ENCODE measurements around the gene MIER3. TPM values are rescaled to one million over a fixed set of nuclear protein-coding genes. Genes with fewer than 3 reads are reported as not detected.
A peak's percentile ranks its signal among the peaks of the same experiment; 100 is the strongest.

MIER3 gene
- total and polyA plus RNA-seq, 9 of the 15 experiments (the other 6 are each of a cell fraction or from before 2014, with no cell fraction given) = 4.1 to 29.3 (median 13.0) TPM

GRCh38 chr5:56910210-56910965 lies 41.5 kb downstream of the MIER3 start (continued):
- TF ChIP-seq ZNF699 (CRISPR knock-in tag; IDR thresholded peaks at IDR 0.05; ENCODE audit: insufficient replicate concordance) (no peak), SETDB1 (IDR thresholded peaks at IDR 0.05; ENCODE audit: low read length) (no peak), NFXL1 (CRISPR knock-in tag; IDR thresholded peaks at IDR 0.05) (no peak), ZNF263 (CRISPR knock-in tag; IDR thresholded peaks at IDR 0.05; ENCODE audit: borderline replicate concordance) (peak; percentile 54; the same call in 1 of the 2 replicates), MXI1 (IDR thresholded peaks at IDR 0.05; ENCODE audit: low read depth, low read length) (no peak), POLR3G (IDR thresholded peaks at IDR 0.05; ENCODE audit: extremely low read depth, insufficient read length, insufficient replicate concordance) (no peak), GATA2 (CRISPR knock-in tag; IDR thresholded peaks at IDR 0.05) (no peak), GTF2E2 (tag; IDR thresholded peaks at IDR 0.05) (peak; percentile 85), KLF1 (tag; IDR thresholded peaks at IDR 0.05) (0 out of 2 replicates have a peak, but pooled peaks have one; percentile 44), ZNF212 (CRISPR knock-in tag; IDR thresholded peaks at IDR 0.05) (no peak), KAT2B (IDR thresholded peaks at IDR 0.05; ENCODE audit: low read depth, low read length) (no peak), KAT8 (IDR thresholded peaks at IDR 0.05; ENCODE audit: low read depth) (no peak), SOX6 (IDR thresholded peaks at IDR 0.05) (no peak; the same call in 1 of the 2 replicates), FIP1L1 (IDR thresholded peaks at IDR 0.05; ENCODE audit: low read depth, low read length, poor library complexity, severe bottlenecking) (no peak), ZNF584 (CRISPR knock-in tag; IDR thresholded peaks at IDR 0.05; ENCODE audit: low read depth) (no peak), ZNF23 (CRISPR knock-in tag; IDR thresholded peaks at IDR 0.05) (no peak), RBFOX2 (IDR thresholded peaks at IDR 0.05; ENCODE audit: low read depth, low read length) (no peak), ZNF507 (tag; conservative IDR thresholded peaks at IDR 0.05) (no peak)
- TF ChIP-seq, protein P1, sequence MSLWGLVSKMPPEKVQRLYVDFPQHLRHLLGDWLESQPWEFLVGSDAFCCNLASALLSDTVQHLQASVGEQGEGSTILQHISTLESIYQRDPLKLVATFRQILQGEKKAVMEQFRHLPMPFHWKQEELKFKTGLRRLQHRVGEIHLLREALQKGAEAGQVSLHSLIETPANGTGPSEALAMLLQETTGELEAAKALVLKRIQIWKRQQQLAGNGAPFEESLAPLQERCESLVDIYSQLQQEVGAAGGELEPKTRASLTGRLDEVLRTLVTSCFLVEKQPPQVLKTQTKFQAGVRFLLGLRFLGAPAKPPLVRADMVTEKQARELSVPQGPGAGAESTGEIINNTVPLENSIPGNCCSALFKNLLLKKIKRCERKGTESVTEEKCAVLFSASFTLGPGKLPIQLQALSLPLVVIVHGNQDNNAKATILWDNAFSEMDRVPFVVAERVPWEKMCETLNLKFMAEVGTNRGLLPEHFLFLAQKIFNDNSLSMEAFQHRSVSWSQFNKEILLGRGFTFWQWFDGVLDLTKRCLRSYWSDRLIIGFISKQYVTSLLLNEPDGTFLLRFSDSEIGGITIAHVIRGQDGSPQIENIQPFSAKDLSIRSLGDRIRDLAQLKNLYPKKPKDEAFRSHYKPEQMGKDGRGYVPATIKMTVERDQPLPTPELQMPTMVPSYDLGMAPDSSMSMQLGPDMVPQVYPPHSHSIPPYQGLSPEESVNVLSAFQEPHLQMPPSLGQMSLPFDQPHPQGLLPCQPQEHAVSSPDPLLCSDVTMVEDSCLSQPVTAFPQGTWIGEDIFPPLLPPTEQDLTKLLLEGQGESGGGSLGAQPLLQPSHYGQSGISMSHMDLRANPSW (CRISPR knock-in tag; IDR thresholded peaks at IDR 0.05) = no peak
- TF ChIP-seq, protein P2, sequence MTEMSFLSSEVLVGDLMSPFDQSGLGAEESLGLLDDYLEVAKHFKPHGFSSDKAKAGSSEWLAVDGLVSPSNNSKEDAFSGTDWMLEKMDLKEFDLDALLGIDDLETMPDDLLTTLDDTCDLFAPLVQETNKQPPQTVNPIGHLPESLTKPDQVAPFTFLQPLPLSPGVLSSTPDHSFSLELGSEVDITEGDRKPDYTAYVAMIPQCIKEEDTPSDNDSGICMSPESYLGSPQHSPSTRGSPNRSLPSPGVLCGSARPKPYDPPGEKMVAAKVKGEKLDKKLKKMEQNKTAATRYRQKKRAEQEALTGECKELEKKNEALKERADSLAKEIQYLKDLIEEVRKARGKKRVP (CRISPR knock-in tag; IDR thresholded peaks at IDR 0.05) = no peak
- TF ChIP-seq, protein P3, sequence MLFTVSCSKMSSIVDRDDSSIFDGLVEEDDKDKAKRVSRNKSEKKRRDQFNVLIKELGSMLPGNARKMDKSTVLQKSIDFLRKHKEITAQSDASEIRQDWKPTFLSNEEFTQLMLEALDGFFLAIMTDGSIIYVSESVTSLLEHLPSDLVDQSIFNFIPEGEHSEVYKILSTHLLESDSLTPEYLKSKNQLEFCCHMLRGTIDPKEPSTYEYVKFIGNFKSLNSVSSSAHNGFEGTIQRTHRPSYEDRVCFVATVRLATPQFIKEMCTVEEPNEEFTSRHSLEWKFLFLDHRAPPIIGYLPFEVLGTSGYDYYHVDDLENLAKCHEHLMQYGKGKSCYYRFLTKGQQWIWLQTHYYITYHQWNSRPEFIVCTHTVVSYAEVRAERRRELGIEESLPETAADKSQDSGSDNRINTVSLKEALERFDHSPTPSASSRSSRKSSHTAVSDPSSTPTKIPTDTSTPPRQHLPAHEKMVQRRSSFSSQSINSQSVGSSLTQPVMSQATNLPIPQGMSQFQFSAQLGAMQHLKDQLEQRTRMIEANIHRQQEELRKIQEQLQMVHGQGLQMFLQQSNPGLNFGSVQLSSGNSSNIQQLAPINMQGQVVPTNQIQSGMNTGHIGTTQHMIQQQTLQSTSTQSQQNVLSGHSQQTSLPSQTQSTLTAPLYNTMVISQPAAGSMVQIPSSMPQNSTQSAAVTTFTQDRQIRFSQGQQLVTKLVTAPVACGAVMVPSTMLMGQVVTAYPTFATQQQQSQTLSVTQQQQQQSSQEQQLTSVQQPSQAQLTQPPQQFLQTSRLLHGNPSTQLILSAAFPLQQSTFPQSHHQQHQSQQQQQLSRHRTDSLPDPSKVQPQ (CRISPR knock-in tag; IDR thresholded peaks at IDR 0.05; ENCODE audit: borderline replicate concordance) = no peak
